ENCODE results near the gene GPR107.

The GPR107 gene

GRCh38 chr9:130138171-130138653 lies 84.5 kb downstream of the GPR107 start:
- H3K4me3 Mint-ChIP-seq = no peak overlapping the region
- H3K9me3 Mint-ChIP-seq = no peaks in the 10 kb centered on the region
- H3K4me1 Mint-ChIP-seq (ENCODE audit: low read depth) = peaks cover 69% of the 10 kb centered on the region
- peak overlapping the region; percentile 72 for H3K27ac Mint-ChIP-seq
- H3K27me3 Mint-ChIP-seq = peaks cover under 1% of the 10 kb centered on the region
- DNase-seq = no peak
- peaks cover 53% of the 10 kb centered on the region for H3K36me3 Mint-ChIP-seq (ENCODE audit: low read depth)

GRCh38 chr9:130138791-130139190 lies 85.1 kb downstream of the GPR107 start:
- Mint-ChIP-seq H3K27me3 (peaks cover 6% of the 10 kb centered on the region), H3K4me3 (no peak overlapping the region), H3K9me3 (no peaks in the 10 kb centered on the region), H3K27ac (peak overlapping the region; percentile 91), H3K36me3 (ENCODE audit: low read depth) (peaks cover 47% of the 10 kb centered on the region), H3K4me1 (ENCODE audit: low read depth) (peaks cover 74% of the 10 kb centered on the region)
- no peak for DNase-seq

GRCh38 chr9:130139251-130139650 lies 85.5 kb downstream of the GPR107 start:
- Mint-ChIP-seq H3K4me3 (no peak overlapping the region), H3K9me3 (no peaks in the 10 kb centered on the region), H3K27me3 (peaks cover 10% of the 10 kb centered on the region), H3K36me3 (ENCODE audit: low read depth) (peaks cover 42% of the 10 kb centered on the region), H3K4me1 (ENCODE audit: low read depth) (peaks cover 78% of the 10 kb centered on the region), H3K27ac (peak overlapping the region; percentile 91)
- no peak for DNase-seq

- peak overlapping the region; percentile 91 for H3K27ac Mint-ChIP-seq
- H3K4me1 Mint-ChIP-seq (ENCODE audit: low read depth) = peaks cover 79% of the 10 kb centered on the region
Observed at GRCh38 chr9:130140706-130141105, 87.0 kb downstream of the GPR107 start.

GRCh38 chr9:130142056-130142455 lies 88.3 kb downstream of the GPR107 start:
- no peaks in the 10 kb centered on the region for H3K9me3 Mint-ChIP-seq
- H3K36me3 Mint-ChIP-seq (ENCODE audit: low read depth) = peaks cover 14% of the 10 kb centered on the region
- no peak overlapping the region for H3K27ac Mint-ChIP-seq
- H3K27me3 Mint-ChIP-seq = peaks cover 30% of the 10 kb centered on the region
- peaks cover 67% of the 10 kb centered on the region for H3K4me1 Mint-ChIP-seq (ENCODE audit: low read depth)
- DNase-seq = no peak
- H3K4me3 Mint-ChIP-seq = no peak overlapping the region

More at GRCh38 chr9:130140706-130141105, 87.0 kb downstream of the GPR107 start:
- H3K27me3 Mint-ChIP-seq = peaks cover 22% of the 10 kb centered on the region
- peak; percentile 62 for DNase-seq
- peaks cover 28% of the 10 kb centered on the region for H3K36me3 Mint-ChIP-seq (ENCODE audit: low read depth)
- H3K4me3 Mint-ChIP-seq = peak overlapping the region; percentile 38
- no peaks in the 10 kb centered on the region for H3K9me3 Mint-ChIP-seq

GRCh38 chr9:130142641-130143040 lies 88.9 kb downstream of the GPR107 start:
- no peak for DNase-seq
- Mint-ChIP-seq H3K4me1 (ENCODE audit: low read depth) (peaks cover 68% of the 10 kb centered on the region), H3K36me3 (ENCODE audit: low read depth) (peaks cover 8% of the 10 kb centered on the region), H3K27ac (no peak overlapping the region), H3K27me3 (peaks cover 33% of the 10 kb centered on the region), H3K4me3 (no peak overlapping the region), H3K9me3 (no peaks in the 10 kb centered on the region)

- Mint-ChIP-seq H3K4me1 (ENCODE audit: low read depth) (peaks cover 63% of the 10 kb centered on the region), H3K36me3 (ENCODE audit: low read depth) (peaks cover 5% of the 10 kb centered on the region), H3K27me3 (peaks cover 36% of the 10 kb centered on the region), H3K27ac (peak overlapping the region; percentile 65), H3K9me3 (no peaks in the 10 kb centered on the region), H3K4me3 (no peak overlapping the region)
- DNase-seq = no peak
Observed at GRCh38 chr9:130143279-130143893, 89.7 kb downstream of the GPR107 start.

GRCh38 chr9:130143958-130144366 lies 90.3 kb downstream of the GPR107 start:
- H3K27ac Mint-ChIP-seq = peak overlapping the region; percentile 65

GRCh38 chr9:130144703-130145102 lies 91.0 kb downstream of the GPR107 start:
- Mint-ChIP-seq H3K9me3 (no peaks in the 10 kb centered on the region), H3K27me3 (peaks cover 36% of the 10 kb centered on the region), H3K27ac (peak overlapping the region; percentile 11), H3K4me1 (ENCODE audit: low read depth) (peaks cover 49% of the 10 kb centered on the region), H3K4me3 (no peak overlapping the region), H3K36me3 (ENCODE audit: low read depth) (peaks cover 5% of the 10 kb centered on the region)
- DNase-seq = no peak

More at GRCh38 chr9:130143958-130144366, 90.3 kb downstream of the GPR107 start:
- H3K36me3 Mint-ChIP-seq (ENCODE audit: low read depth) = peaks cover 5% of the 10 kb centered on the region
- peak; percentile 49 for DNase-seq
- peaks cover 57% of the 10 kb centered on the region for H3K4me1 Mint-ChIP-seq (ENCODE audit: low read depth)
- no peak overlapping the region for H3K4me3 Mint-ChIP-seq
- H3K27me3 Mint-ChIP-seq = peaks cover 36% of the 10 kb centered on the region
- H3K9me3 Mint-ChIP-seq = no peaks in the 10 kb centered on the region

- H3K4me3 Mint-ChIP-seq = no peak overlapping the region
- H3K9me3 Mint-ChIP-seq = no peaks in the 10 kb centered on the region
- H3K27me3 Mint-ChIP-seq = peaks cover 36% of the 10 kb centered on the region
- H3K27ac Mint-ChIP-seq = no peak overlapping the region
- H3K36me3 Mint-ChIP-seq (ENCODE audit: low read depth) = no peaks in the 10 kb centered on the region
- DNase-seq = no peak
- H3K4me1 Mint-ChIP-seq (ENCODE audit: low read depth) = peaks cover 40% of the 10 kb centered on the region
Observed at GRCh38 chr9:130145658-130146057, 92.0 kb downstream of the GPR107 start.

GRCh38 chr9:130147198-130147597 lies 93.5 kb downstream of the GPR107 start:
- Mint-ChIP-seq H3K9me3 (no peaks in the 10 kb centered on the region), H3K4me1 (ENCODE audit: low read depth) (peaks cover 28% of the 10 kb centered on the region), H3K4me3 (no peak overlapping the region), H3K27ac (no peak overlapping the region), H3K27me3 (peaks cover 36% of the 10 kb centered on the region), H3K36me3 (ENCODE audit: low read depth) (no peaks in the 10 kb centered on the region)
- no peak for DNase-seq

- peaks cover 23% of the 10 kb centered on the region for H3K4me1 Mint-ChIP-seq (ENCODE audit: low read depth)
- H3K36me3 Mint-ChIP-seq (ENCODE audit: low read depth) = no peaks in the 10 kb centered on the region
- H3K9me3 Mint-ChIP-seq = no peaks in the 10 kb centered on the region
- no peak overlapping the region for H3K4me3 Mint-ChIP-seq
- DNase-seq = no peak
- no peak overlapping the region for H3K27ac Mint-ChIP-seq
- peaks cover 36% of the 10 kb centered on the region for H3K27me3 Mint-ChIP-seq
Observed at GRCh38 chr9:130147910-130148309, 94.2 kb downstream of the GPR107 start.

GRCh38 chr9:130149031-130149430 lies 95.3 kb downstream of the GPR107 start:
- no peak for DNase-seq
- Mint-ChIP-seq H3K9me3 (no peaks in the 10 kb centered on the region), H3K27me3 (peaks cover 27% of the 10 kb centered on the region), H3K36me3 (ENCODE audit: low read depth) (no peaks in the 10 kb centered on the region), H3K4me3 (no peak overlapping the region), H3K27ac (no peak overlapping the region), H3K4me1 (ENCODE audit: low read depth) (peaks cover 14% of the 10 kb centered on the region)

- no peak for DNase-seq
- H3K4me1 Mint-ChIP-seq (ENCODE audit: low read depth) = peaks cover 9% of the 10 kb centered on the region
- peaks cover 22% of the 10 kb centered on the region for H3K27me3 Mint-ChIP-seq
- H3K36me3 Mint-ChIP-seq (ENCODE audit: low read depth) = no peaks in the 10 kb centered on the region
- H3K9me3 Mint-ChIP-seq = no peaks in the 10 kb centered on the region
- no peak overlapping the region for H3K4me3 Mint-ChIP-seq
- no peak overlapping the region for H3K27ac Mint-ChIP-seq
Observed at GRCh38 chr9:130149654-130150286, 96.1 kb downstream of the GPR107 start.

GRCh38 chr9:130150779-130151382 lies 97.2 kb downstream of the GPR107 start:
- Mint-ChIP-seq H3K4me3 (no peak overlapping the region), H3K27ac (no peak overlapping the region), H3K9me3 (no peaks in the 10 kb centered on the region), H3K4me1 (ENCODE audit: low read depth) (peaks cover 6% of the 10 kb centered on the region), H3K36me3 (ENCODE audit: low read depth) (no peaks in the 10 kb centered on the region), H3K27me3 (peaks cover 13% of the 10 kb centered on the region)
- no peak for DNase-seq

Measured in activated T-cell treated with anti-CD3 and anti-CD28 coated beads, Interleukin-2, amount 50 U/mL, for 24 hours (primary cell).